ENCODE results near the gene PTPN1.

Gene PTPN1

GRCh38 chr20:50467718-50468356, 42.3 kb upstream of the PTPN1 start:
- H3K27ac ChIP-seq, result no peak overlapping the region
- no peak for TF ChIP-seq ZFX (IDR thresholded peaks at IDR 0.05; ENCODE audit: borderline replicate concordance)
- no peak for TF ChIP-seq CTCF (IDR thresholded peaks at IDR 0.05)

GRCh38 chr20:50468378-50468798, 41.8 kb upstream of the PTPN1 start:
- no peak for TF ChIP-seq CTCF (IDR thresholded peaks at IDR 0.05)
- no peak for TF ChIP-seq ZFX (IDR thresholded peaks at IDR 0.05; ENCODE audit: borderline replicate concordance)
- H3K27ac ChIP-seq, result no peak overlapping the region

GRCh38 chr20:50469176-50469723, 40.9 kb upstream of the PTPN1 start:
- H3K27ac ChIP-seq, result no peak overlapping the region
- no peak for TF ChIP-seq ZFX (IDR thresholded peaks at IDR 0.05; ENCODE audit: borderline replicate concordance)
- no peak for TF ChIP-seq CTCF (IDR thresholded peaks at IDR 0.05)

GRCh38 chr20:50469796-50470195, 40.4 kb upstream of the PTPN1 start:
- no peak for TF ChIP-seq CTCF (IDR thresholded peaks at IDR 0.05)
- no peak for TF ChIP-seq ZFX (IDR thresholded peaks at IDR 0.05; ENCODE audit: borderline replicate concordance)
- H3K27ac ChIP-seq, result no peak overlapping the region

- TF ChIP-seq ZFX (IDR thresholded peaks at IDR 0.05; ENCODE audit: borderline replicate concordance) (no peak), CTCF (IDR thresholded peaks at IDR 0.05) (no peak)
- H3K27ac ChIP-seq, result peak overlapping the region; percentile 44
Observed at GRCh38 chr20:50470264-50470858, 39.8 kb upstream of the PTPN1 start.

- TF ChIP-seq CTCF (IDR thresholded peaks at IDR 0.05) (no peak), ZFX (IDR thresholded peaks at IDR 0.05; ENCODE audit: borderline replicate concordance) (no peak)
- peak overlapping the region; percentile 44 for H3K27ac ChIP-seq
Observed at GRCh38 chr20:50471231-50471630, 39.0 kb upstream of the PTPN1 start.

Measured in 22Rv1 (cell line).